ENCODE results near the gene RPL31. TPM values are rescaled to one million over a fixed set of nuclear protein-coding genes. Genes with fewer than 3 reads are reported as not detected.

RPL31 gene
- total and polyA plus RNA-seq, 2 donors (not counting 1 experiment from before 2014, with no cell fraction given), result 1,159 to 2,636 TPM

DNA sequence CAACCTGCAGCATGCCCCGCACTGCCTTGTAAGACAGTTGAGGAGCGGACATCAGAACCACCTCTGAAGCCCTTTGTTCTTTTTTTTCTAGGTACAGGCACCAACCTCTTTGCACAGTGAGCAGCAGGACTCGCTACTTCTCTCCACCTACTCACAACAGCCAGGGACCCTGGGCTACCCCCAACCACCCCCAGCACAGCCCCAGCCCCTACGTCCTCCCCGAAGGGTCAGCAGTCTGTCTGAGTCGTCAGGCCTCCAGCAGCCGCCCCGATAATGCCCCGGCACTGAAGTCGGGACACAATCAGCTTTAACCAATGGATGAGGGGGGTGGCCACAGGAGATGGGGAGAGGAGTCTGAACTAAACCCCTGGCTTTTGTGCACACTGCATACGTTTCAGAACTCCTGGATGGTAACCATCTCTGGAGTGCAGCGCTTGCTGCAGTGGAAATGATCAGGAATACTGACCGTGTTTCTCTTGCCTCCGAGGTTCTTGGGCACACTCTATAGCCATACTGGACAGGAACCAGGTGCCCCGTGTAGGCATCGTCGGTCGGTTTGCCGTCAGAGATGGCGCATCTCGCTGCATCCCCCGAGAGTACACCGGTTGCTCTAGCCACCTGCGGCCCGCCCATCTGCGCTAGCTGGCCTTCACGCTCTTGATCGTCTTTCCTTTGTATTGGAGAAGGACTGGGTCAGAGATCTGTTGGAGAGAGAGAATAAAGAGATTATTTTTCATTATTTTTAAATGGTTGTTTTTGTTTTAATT lies 6.6 kb upstream of the RPL31 start:
- Histone ChIP-seq H4K20me1 (ENCODE audit: control insufficient read depth, extremely low read depth, insufficient read depth, low read length) (no peaks in the 10 kb centered on the region), H3K9ac (ENCODE audit: insufficient read depth, low read length) (no peak overlapping the region), H2AFZ (ENCODE audit: low read length) (no peak overlapping the region), H3K79me2 (ENCODE audit: control insufficient read depth, insufficient read depth, low read length) (no peaks in the 10 kb centered on the region), H3K4me1 (ENCODE audit: control insufficient read depth, extremely low read depth, insufficient read depth, low read length) (no peaks in the 10 kb centered on the region), H3K27ac (ENCODE audit: insufficient read depth, low read length) (no peak overlapping the region), H3K9me3 (ENCODE audit: control insufficient read depth, insufficient read depth, low read depth, low read length) (no peaks in the 10 kb centered on the region), H3K27me3 (ENCODE audit: control insufficient read depth, insufficient read depth, low read length) (no peaks in the 10 kb centered on the region), H3K36me3 (ENCODE audit: control insufficient read depth, insufficient read depth, low read length) (no peaks in the 10 kb centered on the region), H3K4me3 (replicated peaks in 1 of 4; ENCODE audit: control extremely low read depth in 1 of 4, insufficient read depth in 1 of 4, low read depth in 3 of 4, low read length in 4 of 4) (no peak overlapping the region), H3K4me2 (ENCODE audit: extremely low read depth, insufficient read depth, low read length) (no peak overlapping the region)
- DNase-seq (ENCODE audit: low read depth in 2 of 2), result no peak
- no peak for TF ChIP-seq EZH2 (IDR thresholded peaks at IDR 0.05; ENCODE audit: low read length, missing control alignments)
- TF ChIP-seq, protein P1, sequence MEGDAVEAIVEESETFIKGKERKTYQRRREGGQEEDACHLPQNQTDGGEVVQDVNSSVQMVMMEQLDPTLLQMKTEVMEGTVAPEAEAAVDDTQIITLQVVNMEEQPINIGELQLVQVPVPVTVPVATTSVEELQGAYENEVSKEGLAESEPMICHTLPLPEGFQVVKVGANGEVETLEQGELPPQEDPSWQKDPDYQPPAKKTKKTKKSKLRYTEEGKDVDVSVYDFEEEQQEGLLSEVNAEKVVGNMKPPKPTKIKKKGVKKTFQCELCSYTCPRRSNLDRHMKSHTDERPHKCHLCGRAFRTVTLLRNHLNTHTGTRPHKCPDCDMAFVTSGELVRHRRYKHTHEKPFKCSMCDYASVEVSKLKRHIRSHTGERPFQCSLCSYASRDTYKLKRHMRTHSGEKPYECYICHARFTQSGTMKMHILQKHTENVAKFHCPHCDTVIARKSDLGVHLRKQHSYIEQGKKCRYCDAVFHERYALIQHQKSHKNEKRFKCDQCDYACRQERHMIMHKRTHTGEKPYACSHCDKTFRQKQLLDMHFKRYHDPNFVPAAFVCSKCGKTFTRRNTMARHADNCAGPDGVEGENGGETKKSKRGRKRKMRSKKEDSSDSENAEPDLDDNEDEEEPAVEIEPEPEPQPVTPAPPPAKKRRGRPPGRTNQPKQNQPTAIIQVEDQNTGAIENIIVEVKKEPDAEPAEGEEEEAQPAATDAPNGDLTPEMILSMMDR (conservative IDR thresholded peaks at IDR 0.05 in 1 of 2, IDR thresholded peaks at IDR 0.05 in 1 of 2; ENCODE audit: low read depth in 1 of 2, low read length in 2 of 2), result no peak

DNA sequence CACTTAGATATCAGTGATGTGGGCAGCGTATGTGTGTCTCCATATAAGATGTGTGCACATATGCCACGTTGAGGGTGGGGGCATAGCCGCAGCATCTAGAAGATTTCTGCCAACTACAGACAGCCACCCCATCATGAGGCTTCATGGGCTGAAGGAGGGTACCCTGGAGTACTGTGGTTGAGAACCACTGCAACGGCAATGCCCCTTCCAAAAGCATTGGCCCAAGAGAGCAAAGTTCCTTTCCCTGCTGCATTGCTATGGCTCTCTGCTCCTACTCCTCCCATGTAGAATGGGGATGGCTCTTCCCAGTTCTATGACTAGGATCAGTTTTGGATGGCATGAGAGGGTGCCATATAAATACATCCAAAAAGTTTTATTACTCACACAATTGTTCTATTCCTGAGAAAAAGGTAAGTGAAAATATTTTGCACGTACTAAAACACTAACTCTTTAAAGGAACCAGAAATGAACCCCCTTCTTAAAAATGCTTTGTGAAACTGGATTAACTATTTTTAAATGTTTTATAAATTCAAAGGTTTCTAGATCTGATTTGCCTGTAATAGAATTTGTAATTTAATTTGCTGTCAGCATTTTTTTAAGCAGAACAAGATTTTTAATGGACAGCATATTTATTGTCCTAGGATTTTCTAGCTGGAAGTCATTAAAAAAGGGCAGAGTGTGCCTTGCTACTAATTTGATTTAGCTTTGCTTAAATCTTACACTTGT lies 4.4 kb upstream of the RPL31 start:
- no peak for DNase-seq (ENCODE audit: low read depth in 2 of 2)
- Histone ChIP-seq H3K9ac (ENCODE audit: insufficient read depth, low read length) (no peak overlapping the region), H3K9me3 (ENCODE audit: control insufficient read depth, insufficient read depth, low read depth, low read length) (no peaks in the 10 kb centered on the region), H2AFZ (ENCODE audit: low read length) (no peak overlapping the region), H3K27ac (ENCODE audit: insufficient read depth, low read length) (no peak overlapping the region), H3K4me2 (ENCODE audit: extremely low read depth, insufficient read depth, low read length) (no peak overlapping the region), H4K20me1 (ENCODE audit: control insufficient read depth, extremely low read depth, insufficient read depth, low read length) (no peaks in the 10 kb centered on the region), H3K36me3 (ENCODE audit: control insufficient read depth, insufficient read depth, low read length) (no peaks in the 10 kb centered on the region), H3K79me2 (ENCODE audit: control insufficient read depth, insufficient read depth, low read length) (peaks cover 5% of the 10 kb centered on the region), H3K4me1 (ENCODE audit: control insufficient read depth, extremely low read depth, insufficient read depth, low read length) (peaks cover 4% of the 10 kb centered on the region), H3K4me3 (replicated peaks in 1 of 4; ENCODE audit: control extremely low read depth in 1 of 4, insufficient read depth in 1 of 4, low read depth in 3 of 4, low read length in 4 of 4) (no peak overlapping the region), H3K27me3 (ENCODE audit: control insufficient read depth, insufficient read depth, low read length) (no peaks in the 10 kb centered on the region)
- TF ChIP-seq, protein P1 (conservative IDR thresholded peaks at IDR 0.05 in 1 of 2, IDR thresholded peaks at IDR 0.05 in 1 of 2; ENCODE audit: low read depth in 1 of 2, low read length in 2 of 2), result no peak
- no peak for TF ChIP-seq EZH2 (IDR thresholded peaks at IDR 0.05; ENCODE audit: low read length, missing control alignments)

DNA sequence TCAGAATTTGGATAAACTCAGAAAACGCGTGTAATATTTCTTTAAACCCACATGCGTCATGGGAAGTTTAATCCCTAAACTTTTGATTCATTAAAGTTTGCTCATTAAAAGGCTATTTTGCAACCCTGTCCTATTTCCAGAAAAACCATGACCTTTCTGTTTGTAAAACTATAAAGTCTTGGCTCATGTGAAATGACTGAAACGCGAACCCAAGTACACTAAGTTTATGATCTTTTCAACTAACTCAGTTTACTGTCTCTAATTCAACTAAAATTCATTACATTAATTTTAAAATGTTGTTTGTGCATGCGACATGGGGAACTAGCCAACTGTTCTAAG lies 3.9 kb upstream of the RPL31 start:
- Histone ChIP-seq H3K4me3 (replicated peaks in 1 of 4; ENCODE audit: control extremely low read depth in 1 of 4, insufficient read depth in 1 of 4, low read depth in 3 of 4, low read length in 4 of 4) (no peak overlapping the region), H3K36me3 (ENCODE audit: control insufficient read depth, insufficient read depth, low read length) (no peaks in the 10 kb centered on the region), H3K9me3 (ENCODE audit: control insufficient read depth, insufficient read depth, low read depth, low read length) (no peaks in the 10 kb centered on the region), H3K4me2 (ENCODE audit: extremely low read depth, insufficient read depth, low read length) (no peak overlapping the region), H3K4me1 (ENCODE audit: control insufficient read depth, extremely low read depth, insufficient read depth, low read length) (peaks cover 4% of the 10 kb centered on the region), H3K9ac (ENCODE audit: insufficient read depth, low read length) (no peak overlapping the region), H3K79me2 (ENCODE audit: control insufficient read depth, insufficient read depth, low read length) (peaks cover 11% of the 10 kb centered on the region), H3K27ac (ENCODE audit: insufficient read depth, low read length) (no peak overlapping the region), H2AFZ (ENCODE audit: low read length) (no peak overlapping the region), H4K20me1 (ENCODE audit: control insufficient read depth, extremely low read depth, insufficient read depth, low read length) (no peaks in the 10 kb centered on the region), H3K27me3 (ENCODE audit: control insufficient read depth, insufficient read depth, low read length) (no peaks in the 10 kb centered on the region)
- TF ChIP-seq EZH2 (IDR thresholded peaks at IDR 0.05; ENCODE audit: low read length, missing control alignments), result no peak
- TF ChIP-seq, protein P1 (conservative IDR thresholded peaks at IDR 0.05 in 1 of 2, IDR thresholded peaks at IDR 0.05 in 1 of 2; ENCODE audit: low read depth in 1 of 2, low read length in 2 of 2), result no peak
- DNase-seq (ENCODE audit: low read depth in 2 of 2), result peak in 1 of 2 donors; percentile 54

Measured in fibroblast of lung (primary cell).